Transverse colon (tissue), 4 donors: ENCODE data around the gene NR2F6. TPM values are rescaled to one million over a fixed set of nuclear protein-coding genes. Genes with fewer than 3 reads are reported as not detected.
"Not testable (repeated sequence)": the region's sequence is repeated elsewhere in the genome, so short reads cannot be mapped to it uniquely, and the experiment has no call there.

ENCODE experiments used
- DNase-seq: peaks from one replicate; pipeline ENCODE4 v3.0.0-alpha.2; 2019
- H3K27ac ChIP-seq, 4 donors: fragments of 200-600 bp; sonication (generic); 2 replicates each; pipeline ENCODE4 v1.5.1; 2016 to 2018; ENCODE audit warnings: inconsistent platforms in 4 of 4
- H3K27me3 ChIP-seq: fragments of 200-600 bp; sonication (generic); 2 replicates; pipeline ENCODE4 v1.5.1; 2017; ENCODE audit warnings: inconsistent platforms
- H3K36me3 ChIP-seq, 4 donors: fragments of 200-600 bp; sonication (generic); 2 replicates each; pipeline ENCODE4 v1.5.1; 2017 to 2019; ENCODE audit warnings: inconsistent platforms in 4 of 4
- H3K4me1 ChIP-seq, 4 donors: fragments of 200-600 bp; sonication (generic); 2 replicates each; pipeline ENCODE4 v1.5.1; 2017 to 2020; ENCODE audit warnings: inconsistent platforms in 4 of 4
- H3K4me3 ChIP-seq, 4 donors: fragments of 200-600 bp; sonication (generic); 1 replicate in 1 of 4; 2 replicates in 3 of 4; pipeline versions ENCODE4 v1.5.1 to v1.6.1; 2017 to 2019; ENCODE audit warnings: inconsistent platforms in 4 of 4
- H3K9me3 ChIP-seq, 2 donors: fragments of 200-600 bp; sonication (generic); 2 replicates each; pipeline ENCODE4 v1.5.1; 2017 to 2019; ENCODE audit warnings: inconsistent platforms in 2 of 2
- EP300 ChIP-seq: sonication (generic); formaldehyde crosslinking; IDR thresholded peaks from one replicate; pipeline ENCODE4 v1.6.1; 2017; ENCODE audit warnings: antibody characterized with exemption, low read depth
- POLR2A ChIP-seq: fragments of 450-650 bp; IDR thresholded peaks from one replicate; pipeline ENCODE4 v1.6.1; 2016; ENCODE audit warnings: antibody characterized with exemption, mild to moderate bottlenecking, moderate library complexity
- POLR2AphosphoS5 ChIP-seq, 3 donors: sonication (generic); formaldehyde crosslinking; IDR thresholded peaks; one replicate each; pipeline ENCODE4 v1.6.1; 2016; ENCODE audit warnings: antibody characterized with exemption in 3 of 3
- WGBS, 2 donors: methylation state at CpG; one replicate each; pipeline ENCODE4 v1.1.5; 2018; ENCODE audit warnings: low coverage in 1 of 2; 5-methylcytosine and 5-hydroxymethylcytosine counted together
- in situ Hi-C, 4 donors: fragments of 200-750 bp; cut with MboI; loops; one replicate each; pipeline versions ENCODE4 v1.15.0 to v1.15.1; 2017; ENCODE audit warnings: low sequenced_read_pairs in 3 of 4, low pct_ligation_motif_present in 1 of 4, low pct_unique_long_range_greater_than_20kb in 1 of 4
- intact Hi-C: fragments of 100-400 bp; cut with DNase I; formaldehyde crosslinking; loops from one replicate; pipeline ENCODE4 v1.15.1; 2023; ENCODE audit warnings: low total_unique reads
- total RNA-seq, 4 donors: library from RNA; depleted of rRNA; stranded (reverse); fragments of >200 nt; gene quantifications; one replicate each; pipeline ENCODE4 v1.1.0, GENCODE V29; 2016
- TF ChIP-seq, protein P1 (sequence below), 5 experiments: fragments of 200-600 bp in 3 of 5; fragments of 450-650 bp in 2 of 5; sonication (generic) in 3 of 5; IDR thresholded peaks; 1 replicate in 2 of 5; 2 replicates in 3 of 5; pipeline ENCODE4 v1.5.1; 2016 to 2017; ENCODE audit warnings: antibody characterized with exemption in 5 of 5, inconsistent platforms in 3 of 5, mild to moderate bottlenecking in 2 of 5, moderate library complexity in 1 of 5

NR2F6 gene
- total RNA-seq, 4 donors from 2014 or later: 156 to 362 (median 206) TPM

DNA sequence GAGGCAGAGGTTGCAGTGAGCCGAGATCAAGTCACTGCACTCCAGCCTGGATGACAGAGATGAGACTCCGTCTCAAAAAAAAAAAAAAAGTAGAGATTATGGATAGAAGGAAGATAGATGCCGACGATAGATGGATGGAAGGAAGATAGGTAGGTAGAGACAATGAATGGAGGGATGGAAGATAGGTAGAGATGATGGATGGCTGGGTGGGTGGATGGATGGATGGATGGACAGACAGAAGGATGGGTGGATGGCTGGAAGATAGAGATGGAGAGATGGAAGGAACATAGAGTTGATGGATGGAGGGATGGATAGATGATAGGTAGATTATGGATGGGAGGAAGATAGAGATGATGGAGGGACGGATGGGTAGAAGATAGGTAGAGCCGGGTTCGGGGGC is 49.1 kb downstream of the NR2F6 start:
- intact Hi-C loops (no loop called here), in situ Hi-C loops (no loop called here)
- Histone ChIP-seq H3K36me3 (peaks cover 0 to 70% (median 25%) of the 10 kb centered on the region in 4 donors), H3K27ac (no peak overlapping the region), H3K9me3 (no peaks in the 10 kb centered on the region), H3K4me3 (no peak overlapping the region), H3K27me3 (no peaks in the 10 kb centered on the region), H3K4me1 (no peaks in the 10 kb centered on the region)
- TF ChIP-seq, protein P1, sequence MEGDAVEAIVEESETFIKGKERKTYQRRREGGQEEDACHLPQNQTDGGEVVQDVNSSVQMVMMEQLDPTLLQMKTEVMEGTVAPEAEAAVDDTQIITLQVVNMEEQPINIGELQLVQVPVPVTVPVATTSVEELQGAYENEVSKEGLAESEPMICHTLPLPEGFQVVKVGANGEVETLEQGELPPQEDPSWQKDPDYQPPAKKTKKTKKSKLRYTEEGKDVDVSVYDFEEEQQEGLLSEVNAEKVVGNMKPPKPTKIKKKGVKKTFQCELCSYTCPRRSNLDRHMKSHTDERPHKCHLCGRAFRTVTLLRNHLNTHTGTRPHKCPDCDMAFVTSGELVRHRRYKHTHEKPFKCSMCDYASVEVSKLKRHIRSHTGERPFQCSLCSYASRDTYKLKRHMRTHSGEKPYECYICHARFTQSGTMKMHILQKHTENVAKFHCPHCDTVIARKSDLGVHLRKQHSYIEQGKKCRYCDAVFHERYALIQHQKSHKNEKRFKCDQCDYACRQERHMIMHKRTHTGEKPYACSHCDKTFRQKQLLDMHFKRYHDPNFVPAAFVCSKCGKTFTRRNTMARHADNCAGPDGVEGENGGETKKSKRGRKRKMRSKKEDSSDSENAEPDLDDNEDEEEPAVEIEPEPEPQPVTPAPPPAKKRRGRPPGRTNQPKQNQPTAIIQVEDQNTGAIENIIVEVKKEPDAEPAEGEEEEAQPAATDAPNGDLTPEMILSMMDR (IDR thresholded peaks at IDR 0.05): no peak
- TF ChIP-seq POLR2AphosphoS5 (IDR thresholded peaks at IDR 0.05): no peak
- TF ChIP-seq EP300: no peak
- no peak for TF ChIP-seq POLR2A
- WGBS, 2 donors: 95 to 100% methylated on average over 5 to 7 of the region's 7 CpGs
- DNase-seq: no peak

GRCh38 chr19:17195106-17195505 is 50.6 kb downstream of the NR2F6 start:
- TF ChIP-seq, protein P1 (IDR thresholded peaks at IDR 0.05): no peak
- TF ChIP-seq POLR2A: no peak
- TF ChIP-seq POLR2AphosphoS5 (IDR thresholded peaks at IDR 0.05): no peak
- TF ChIP-seq EP300: no peak
- WGBS, 2 donors: 95% methylated on average over 22 of the region's 23 CpGs; no CpG with 5 or more reads in 1 of the 2 donors
- no peak for DNase-seq

GRCh38 chr19:17194608-17195007 is 51.1 kb downstream of the NR2F6 start:
- TF ChIP-seq, protein P1 (IDR thresholded peaks at IDR 0.05): no peak
- TF ChIP-seq POLR2AphosphoS5 (IDR thresholded peaks at IDR 0.05) (no peak), POLR2A (no peak), EP300 (no peak)
- no peaks in the 10 kb centered on the region for H3K27me3 ChIP-seq
- intact Hi-C loops (no loop called here), in situ Hi-C loops (no loop called here)
- peaks cover 0 to 71% (median 25%) of the 10 kb centered on the region in 4 donors for H3K36me3 ChIP-seq
- DNase-seq: no peak
- no peaks in the 10 kb centered on the region for H3K4me1 ChIP-seq
- H3K4me3 ChIP-seq: no peak overlapping the region
- no peak overlapping the region for H3K27ac ChIP-seq
- 93 to 95% methylated on average over 10 to 16 of the region's 16 CpGs for WGBS, 2 donors
- H3K9me3 ChIP-seq: no peaks in the 10 kb centered on the region

More at GRCh38 chr19:17195106-17195505, 50.6 kb downstream of the NR2F6 start:
- Histone ChIP-seq H3K36me3 (peaks cover 0 to 72% (median 24%) of the 10 kb centered on the region in 4 donors), H3K9me3 (no peaks in the 10 kb centered on the region), H3K27ac (no peak overlapping the region), H3K4me3 (no peak overlapping the region), H3K4me1 (no peaks in the 10 kb centered on the region), H3K27me3 (no peaks in the 10 kb centered on the region)
- intact Hi-C loops (no loop called here), in situ Hi-C loops (no loop called here)

GRCh38 chr19:17192751-17193150 is 53.0 kb downstream of the NR2F6 start:
- DNase-seq: no peak
- Histone ChIP-seq H3K36me3 (peaks cover 0 to 82% (median 34%) of the 10 kb centered on the region in 4 donors), H3K27me3 (no peaks in the 10 kb centered on the region), H3K9me3 (no peaks in the 10 kb centered on the region), H3K27ac (no peak overlapping the region), H3K4me3 (no peak overlapping the region), H3K4me1 (no peaks in the 10 kb centered on the region)
- intact Hi-C loops: no loop called here
- no peak for TF ChIP-seq EP300
- in situ Hi-C loops: no loop called here
- WGBS, 2 donors: 96% methylated on average over 26 of the region's 26 CpGs; no CpG with 5 or more reads in 1 of the 2 donors

- 67 to 79% methylated on average over 3 to 6 of the region's 6 CpGs for WGBS, 2 donors
- intact Hi-C loops, H3K27me3 ChIP-seq, in situ Hi-C loops, DNase-seq, H3K27ac ChIP-seq, H3K4me3 ChIP-seq, H3K4me1 ChIP-seq, H3K9me3 ChIP-seq: not testable (repeated sequence)
- peaks cover 0 to 78% (median 35%) of the 10 kb centered on the region in 4 donors for H3K36me3 ChIP-seq
These were observed 54.0 kb downstream of the NR2F6 start for GRCh38 chr19:17191736-17192135.
